GM18498 (cell line): ENCODE measurements around the gene ANXA5.

Source experiments
- ATAC-seq: cut with Tn5 transposase; IDR thresholded peaks from one replicate; pipeline ENCODE4 v1.9.1; 2021; ENCODE audit warnings: mild to moderate bottlenecking, moderate library complexity; ENCODE audit not compliant: unreplicated experiment

The ANXA5 gene

GRCh38 chr4:121650741-121651140 is 46.0 kb downstream of the ANXA5 start:
- ATAC-seq, result no peak

DNA sequence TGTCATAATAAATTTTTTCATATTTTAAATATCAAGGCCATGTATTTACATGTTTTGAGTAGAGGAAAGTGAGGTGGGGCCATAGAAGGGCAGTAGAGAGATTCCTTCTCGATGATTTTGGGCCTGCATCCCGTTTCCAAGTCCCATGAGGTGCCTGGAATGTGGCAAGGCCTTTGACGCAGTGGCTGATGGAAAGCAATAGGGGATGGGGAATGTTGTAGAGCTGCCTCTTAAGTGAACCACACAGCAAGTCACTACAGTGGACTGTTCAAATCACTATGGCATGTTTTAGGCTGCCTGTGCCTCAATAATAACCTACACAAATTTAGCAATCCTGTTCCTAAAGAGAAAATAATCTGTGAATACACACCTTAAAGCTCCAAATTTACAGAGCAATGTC is 48.3 kb downstream of the ANXA5 start:
- no peak for ATAC-seq

GRCh38 chr4:121642876-121643585 is 53.7 kb downstream of the ANXA5 start:
- no peak for ATAC-seq

DNA sequence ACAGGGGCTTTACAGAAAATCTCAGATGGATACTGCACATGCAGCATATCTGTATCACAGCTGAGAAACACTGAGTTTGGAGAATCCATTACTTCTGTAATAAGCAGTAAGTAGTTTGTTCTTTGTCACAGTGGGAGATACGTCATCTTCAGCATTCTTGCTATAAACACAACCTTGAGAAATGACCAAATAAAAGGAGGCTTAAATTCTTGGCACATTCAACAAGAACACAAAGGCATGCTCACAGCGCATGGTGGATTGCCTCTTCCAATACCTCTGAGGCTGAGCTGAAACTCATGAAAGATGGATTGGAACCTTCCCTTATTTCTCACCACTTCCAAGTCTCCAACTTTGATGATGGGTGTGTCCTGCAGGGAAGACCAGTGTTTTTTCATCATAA is 54.5 kb downstream of the ANXA5 start:
- no peak for ATAC-seq

GRCh38 chr4:121633653-121634052 is 63.1 kb downstream of the ANXA5 start:
- ATAC-seq, result no peak

- no peak for ATAC-seq
Measured at GRCh38 chr4:121632636-121633035, 64.1 kb downstream of the ANXA5 start.
